HG03354 (cell line): Measurements from ENCODE around the gene MYOZ2.

Source experiments
- ATAC-seq: cut with Tn5 transposase; IDR thresholded peaks from one replicate; pipeline ENCODE4 v1.9.1; 2021; ENCODE audit warnings: mild to moderate bottlenecking; ENCODE audit not compliant: unreplicated experiment, poor library complexity, severe bottlenecking

The MYOZ2 gene

DNA sequence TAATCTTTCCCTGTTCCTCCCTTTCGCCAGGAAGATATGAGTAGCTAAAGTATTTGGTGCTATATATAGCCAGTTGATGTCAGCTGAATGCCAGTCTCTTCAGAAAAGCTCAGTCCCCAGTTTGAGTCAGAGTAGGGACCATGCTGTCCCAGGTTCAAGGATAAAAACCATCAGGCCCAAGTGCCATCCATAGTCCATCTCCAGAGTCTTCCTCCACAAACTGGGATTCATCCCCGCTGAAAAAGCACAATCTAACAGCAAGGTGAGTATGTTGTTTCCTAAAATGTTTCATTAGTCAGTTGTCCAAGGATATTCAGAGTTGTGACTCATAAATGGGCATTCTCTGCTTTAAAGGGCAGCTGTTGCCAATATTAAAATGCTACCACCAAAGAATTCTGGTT, at the start of gene MYOZ2:
Gene MYOZ2 (plus strand): TSS at position 112 of the 401 bp plus-strand sequence. CDS start 694 bp downstream, outside the sequence.
- ATAC-seq = no peak

DNA sequence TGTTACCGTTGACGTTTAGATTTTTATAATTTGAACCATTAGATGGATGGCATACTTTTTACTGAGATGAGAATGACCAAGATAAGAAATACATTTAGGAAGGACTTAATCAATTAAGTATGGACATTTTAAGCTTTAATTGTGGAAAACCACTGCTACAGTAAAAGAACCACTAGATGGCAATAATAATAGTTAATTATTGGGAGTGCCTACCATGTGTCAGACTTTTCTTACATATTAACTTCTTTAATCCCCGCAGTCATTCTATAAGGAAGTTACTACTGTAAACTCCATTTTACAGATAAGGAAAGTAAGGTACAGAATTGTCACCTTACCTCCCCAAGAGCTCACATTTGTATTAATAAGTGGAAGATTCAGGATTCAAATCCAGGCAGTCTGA, 48.5 kb upstream of the MYOZ2 start:
- ATAC-seq = no peak

DNA sequence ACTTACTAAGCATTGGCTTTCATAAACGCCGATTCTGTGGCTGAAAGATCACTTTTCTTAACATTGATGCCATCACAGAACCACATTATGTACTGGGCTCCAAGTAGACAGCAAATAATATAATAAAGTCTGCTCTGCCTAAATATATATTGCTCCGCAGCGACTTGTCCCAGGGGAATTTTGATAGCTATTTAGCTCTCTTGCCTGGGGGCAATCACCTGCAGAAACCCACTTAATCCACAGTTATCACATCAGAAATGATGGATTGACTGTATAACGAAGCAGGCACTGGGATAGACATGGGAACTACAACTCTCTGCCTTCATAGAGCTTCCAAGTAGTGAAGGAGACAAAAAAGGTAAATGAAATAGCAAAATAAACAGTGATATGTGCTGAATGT, 48.0 kb upstream of the MYOZ2 start:
- ATAC-seq = no peak

DNA sequence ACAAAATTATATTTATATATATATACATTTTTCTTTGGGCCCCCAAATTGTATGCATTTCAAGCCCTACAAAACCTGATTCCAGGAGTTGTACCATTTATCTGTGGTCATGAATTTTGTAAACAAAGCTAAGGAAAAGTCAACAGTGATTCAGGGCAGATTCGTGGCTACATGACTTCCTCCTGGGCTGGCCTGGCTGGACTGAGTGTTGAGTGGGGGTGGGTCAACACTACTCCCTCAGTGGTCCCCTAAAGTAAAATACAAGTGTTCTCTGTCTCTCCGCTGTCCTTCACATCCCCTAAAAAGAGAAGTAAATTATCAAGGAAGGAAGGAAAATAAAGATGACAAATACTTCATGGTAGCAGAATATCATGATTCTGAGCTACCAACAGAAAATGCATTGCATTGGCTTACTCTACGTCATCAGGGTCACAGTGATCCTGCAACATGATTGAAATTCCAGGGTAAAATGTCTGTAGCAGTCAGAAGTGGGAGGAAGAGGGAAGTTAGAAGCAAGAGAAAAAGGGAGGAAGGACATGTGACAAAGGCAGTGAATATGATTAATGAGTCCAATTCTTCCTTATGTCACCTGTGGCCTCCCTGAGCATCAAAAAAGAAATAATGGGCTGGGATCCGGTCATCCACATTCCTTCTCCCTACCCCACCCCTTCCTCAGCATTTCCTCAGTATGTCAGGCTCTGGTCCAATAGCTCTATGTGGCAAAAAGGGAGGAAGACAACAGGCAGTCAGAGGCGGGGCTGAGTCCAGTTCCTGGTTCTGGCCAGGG, 42.4 kb upstream of the MYOZ2 start:
- ATAC-seq = no peak

DNA sequence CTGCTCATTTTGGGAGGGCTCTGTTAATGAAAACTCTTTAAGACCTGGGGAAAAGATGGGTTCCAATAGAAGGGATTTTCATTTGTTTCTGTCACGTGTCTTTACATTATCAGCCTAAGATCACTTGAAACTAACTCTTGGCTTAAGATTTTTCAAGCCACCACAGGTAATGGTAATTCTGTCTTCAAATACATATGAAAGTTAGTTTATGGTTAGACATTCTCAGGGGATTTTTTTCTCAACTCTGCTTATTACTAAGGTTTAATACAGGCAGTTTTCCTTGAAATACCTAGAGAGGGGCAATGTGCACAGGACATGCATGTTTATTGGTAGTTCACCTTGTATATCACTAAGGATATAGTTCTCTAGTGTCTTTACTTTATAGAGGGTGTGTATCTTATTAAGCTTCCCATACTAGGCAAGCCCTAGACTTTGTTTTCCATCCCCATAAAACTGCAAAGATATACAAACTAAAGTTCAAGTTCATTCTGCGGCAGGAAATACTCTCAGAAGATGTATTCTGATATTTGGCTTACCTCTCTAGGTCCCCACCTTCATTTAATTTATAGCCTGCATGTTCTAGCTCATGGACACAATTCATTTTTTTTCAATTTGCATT, 38.2 kb upstream of the MYOZ2 start:
- no peak for ATAC-seq

DNA sequence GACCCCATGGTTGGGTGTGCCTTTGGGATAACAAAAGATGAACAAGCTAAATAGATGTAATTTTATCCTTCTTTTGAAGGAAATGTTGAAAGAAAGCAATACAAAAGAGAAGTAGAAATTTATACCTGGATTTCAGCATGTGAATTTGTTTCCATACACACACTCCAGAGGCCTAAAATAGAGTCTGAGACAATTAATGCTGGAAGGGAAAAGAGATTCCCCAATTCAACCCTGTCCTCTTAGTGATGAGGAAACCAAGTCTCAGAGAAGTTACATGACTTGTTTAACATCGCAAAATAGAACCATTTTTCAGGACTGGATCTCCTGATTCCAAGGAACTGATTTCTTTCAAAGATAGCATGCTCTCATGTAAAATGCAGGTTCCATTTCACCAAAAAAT, 37.3 kb upstream of the MYOZ2 start:
- ATAC-seq = no peak

DNA sequence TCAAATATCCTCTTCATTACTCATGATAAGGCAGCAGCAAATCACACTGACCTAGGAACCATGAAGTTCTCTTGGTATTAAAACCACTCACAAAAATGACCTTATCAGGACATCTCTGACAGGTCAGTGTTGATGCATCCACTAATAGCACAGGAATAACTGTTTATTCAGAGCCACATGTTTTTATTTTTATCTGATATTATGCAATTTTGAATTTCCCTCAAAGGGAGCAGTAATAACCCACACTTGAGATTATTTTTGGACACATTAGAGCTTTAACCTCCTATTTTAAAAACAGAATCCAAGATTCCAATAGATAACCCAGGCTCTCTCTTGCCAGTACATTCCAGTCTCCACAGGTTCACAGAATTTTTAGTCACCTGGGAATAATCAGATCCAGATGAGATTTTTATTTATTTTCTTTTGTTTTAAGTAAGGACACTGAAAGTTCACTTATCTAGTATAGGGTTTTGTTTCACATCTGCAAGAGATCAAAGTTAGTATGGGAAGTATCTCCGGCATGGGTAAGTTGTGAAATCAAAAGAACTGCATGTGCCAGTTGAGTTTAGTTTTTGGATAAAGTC, 36.3 kb upstream of the MYOZ2 start:
- ATAC-seq = no peak

DNA sequence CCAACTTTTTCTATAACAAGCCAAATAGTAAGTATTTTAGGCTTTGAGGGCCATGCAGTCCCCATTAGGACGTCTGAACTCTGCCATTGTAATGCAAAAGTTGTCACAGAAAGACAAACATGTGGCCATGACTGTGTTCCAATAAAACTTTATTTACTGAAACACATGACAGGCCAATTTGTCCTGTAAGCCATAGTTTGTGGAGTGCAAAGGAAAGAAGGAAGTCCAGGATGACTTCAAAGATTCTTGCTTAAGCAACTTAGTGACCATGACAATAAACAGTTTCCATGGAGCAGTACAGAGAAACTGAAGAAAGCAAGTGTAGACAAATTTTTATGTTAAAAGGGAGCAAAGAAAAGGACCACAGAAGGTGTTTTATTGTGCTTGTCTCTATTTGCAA, 35.0 kb upstream of the MYOZ2 start:
- ATAC-seq = no peak

DNA sequence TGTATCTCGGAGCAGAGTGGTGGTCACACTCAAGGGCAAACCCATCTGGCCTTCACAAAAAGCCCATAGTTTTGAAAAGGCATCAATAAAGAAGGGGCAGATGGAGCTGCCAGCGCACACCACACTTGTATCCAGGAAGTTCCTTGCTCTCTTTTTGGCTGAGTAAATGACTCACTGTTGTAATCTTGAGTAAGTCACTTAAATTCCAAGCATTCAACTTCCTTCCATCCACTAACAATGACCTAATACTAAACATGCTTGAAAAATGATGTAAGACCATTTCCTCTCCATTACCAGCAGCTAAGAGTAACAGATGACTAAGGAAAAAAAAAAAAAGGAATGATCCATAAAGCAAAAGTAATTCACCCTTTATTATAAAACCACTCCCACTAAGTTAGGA, 32.4 kb upstream of the MYOZ2 start:
- ATAC-seq = no peak

DNA sequence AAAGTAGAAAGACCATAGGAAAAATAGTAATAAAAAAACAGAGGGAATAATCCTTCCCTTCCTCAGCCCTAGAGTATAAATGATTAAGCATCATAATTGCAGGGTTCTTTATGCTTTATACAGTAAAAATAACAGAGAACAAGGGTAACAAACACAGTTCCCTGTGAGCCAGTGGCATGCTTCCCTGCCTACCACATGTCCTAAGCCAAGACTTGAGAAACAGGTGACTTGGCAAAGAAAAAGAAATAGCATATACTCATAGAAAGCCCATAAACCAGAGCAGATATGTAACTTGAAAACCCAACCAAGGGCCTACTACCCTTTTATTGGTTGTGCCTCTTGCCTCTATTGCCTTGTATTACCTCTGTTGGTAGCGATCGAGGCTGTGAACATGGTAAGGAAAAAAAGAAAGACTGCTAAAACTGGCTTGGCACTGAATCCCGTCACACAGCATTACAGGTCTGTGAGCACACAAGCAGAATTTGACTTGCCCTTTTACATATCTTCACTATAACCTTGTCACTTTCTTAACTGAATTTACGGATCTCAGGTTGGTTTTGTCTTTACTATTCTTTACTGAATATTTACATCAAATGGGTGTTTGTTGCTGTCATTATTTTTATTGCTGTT, 30.9 kb upstream of the MYOZ2 start:
- no peak for ATAC-seq

DNA sequence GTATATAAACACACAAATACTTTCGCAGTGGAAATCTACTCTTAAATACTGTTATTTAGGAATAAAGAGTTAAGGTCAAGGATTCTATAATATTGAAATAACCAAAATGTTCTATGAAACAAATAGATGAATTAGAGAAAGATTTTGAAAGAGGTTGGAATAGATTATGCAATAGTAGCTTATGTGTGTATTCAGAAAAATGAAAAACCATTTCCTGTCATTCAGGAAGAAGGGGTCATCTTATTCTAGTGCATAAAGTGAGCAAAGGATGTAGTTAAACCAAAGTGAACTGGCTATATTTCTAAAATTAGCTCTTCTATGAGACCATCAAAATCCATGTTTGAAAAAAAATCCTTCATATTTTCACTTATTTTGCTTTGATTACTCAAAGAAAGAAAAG, 30.0 kb upstream of the MYOZ2 start:
- no peak for ATAC-seq

DNA sequence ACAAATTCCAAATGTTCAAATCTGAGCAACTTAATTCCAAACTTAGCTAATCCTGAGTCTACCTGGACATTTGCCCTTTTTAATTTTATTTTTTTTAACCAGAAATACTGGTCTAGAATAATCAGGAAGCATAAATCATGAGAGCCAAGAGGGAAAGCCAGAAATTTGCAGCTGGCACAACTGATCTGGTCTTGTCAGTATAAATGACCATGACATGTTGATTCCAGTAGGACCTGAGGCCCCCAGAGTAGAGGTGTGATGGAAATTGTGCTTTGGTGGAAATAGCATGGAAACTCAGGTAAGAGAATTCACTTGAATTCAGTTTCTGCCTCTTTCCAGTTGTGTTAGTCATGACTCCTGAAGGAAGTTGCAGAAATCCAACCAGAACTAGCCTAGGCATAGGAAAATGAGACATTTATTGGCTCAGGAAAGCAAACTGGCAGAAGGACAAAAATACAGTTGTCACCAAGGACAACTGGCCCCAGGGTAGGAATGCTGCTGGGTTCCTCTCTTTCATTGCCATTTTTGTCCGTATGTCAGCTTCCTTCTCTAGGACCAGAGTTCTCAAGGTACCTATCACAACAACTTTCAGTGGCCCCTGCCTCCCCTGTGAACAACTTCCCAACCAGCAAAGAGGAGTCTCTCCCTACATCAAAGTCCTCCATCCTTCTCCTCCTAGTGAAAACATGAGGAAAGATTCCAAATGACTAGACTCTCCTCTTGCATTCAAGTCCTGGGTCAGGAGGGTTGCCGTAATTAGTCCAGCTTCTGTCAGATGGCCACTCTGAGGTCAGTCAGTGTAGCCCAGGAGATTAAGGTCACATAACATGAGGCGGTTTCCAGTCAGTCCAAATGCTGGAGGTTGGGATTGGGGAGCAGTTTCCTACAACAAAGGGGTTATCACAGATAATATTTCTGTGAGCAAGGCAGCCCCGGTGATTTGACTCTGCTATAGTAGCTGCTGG, 29.3 kb upstream of the MYOZ2 start:
- no peak for ATAC-seq

DNA sequence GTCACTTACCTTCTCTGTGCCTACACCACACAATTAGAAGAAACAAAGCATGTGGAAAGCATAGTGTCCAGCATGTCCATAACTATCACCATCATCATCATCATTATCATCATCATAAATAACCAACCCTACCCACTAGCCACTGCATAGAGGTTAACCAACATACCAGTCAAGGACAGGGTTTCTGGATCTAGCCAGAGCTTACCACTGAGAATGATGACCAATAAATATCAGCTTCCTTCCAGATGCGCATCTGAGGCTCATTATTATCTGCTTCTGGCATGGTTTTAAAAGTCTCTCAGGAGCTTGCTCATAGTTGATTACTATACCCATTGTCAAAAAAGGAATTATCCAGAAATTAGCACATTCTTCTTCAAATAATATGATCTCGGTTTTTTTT, 25.5 kb upstream of the MYOZ2 start:
- no peak for ATAC-seq

DNA sequence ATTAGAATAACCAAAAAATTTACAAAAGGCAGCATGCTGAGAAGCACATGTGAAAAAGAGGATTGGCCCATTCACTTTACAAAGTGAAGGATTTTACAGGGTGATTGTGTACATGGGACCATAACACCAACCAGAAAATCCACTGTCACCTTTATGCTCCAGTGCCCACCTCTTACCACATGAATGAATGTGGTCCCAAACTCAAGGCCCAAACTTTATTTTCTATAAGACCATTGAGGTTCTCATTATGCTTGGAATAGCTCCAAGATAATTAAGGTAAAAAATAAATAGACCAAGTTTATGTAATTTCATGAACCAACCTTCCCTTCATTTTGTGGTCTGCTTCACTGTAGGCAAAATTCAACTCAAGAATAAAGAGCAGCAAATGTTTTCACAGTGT, 24.3 kb upstream of the MYOZ2 start:
- ATAC-seq = no peak

DNA sequence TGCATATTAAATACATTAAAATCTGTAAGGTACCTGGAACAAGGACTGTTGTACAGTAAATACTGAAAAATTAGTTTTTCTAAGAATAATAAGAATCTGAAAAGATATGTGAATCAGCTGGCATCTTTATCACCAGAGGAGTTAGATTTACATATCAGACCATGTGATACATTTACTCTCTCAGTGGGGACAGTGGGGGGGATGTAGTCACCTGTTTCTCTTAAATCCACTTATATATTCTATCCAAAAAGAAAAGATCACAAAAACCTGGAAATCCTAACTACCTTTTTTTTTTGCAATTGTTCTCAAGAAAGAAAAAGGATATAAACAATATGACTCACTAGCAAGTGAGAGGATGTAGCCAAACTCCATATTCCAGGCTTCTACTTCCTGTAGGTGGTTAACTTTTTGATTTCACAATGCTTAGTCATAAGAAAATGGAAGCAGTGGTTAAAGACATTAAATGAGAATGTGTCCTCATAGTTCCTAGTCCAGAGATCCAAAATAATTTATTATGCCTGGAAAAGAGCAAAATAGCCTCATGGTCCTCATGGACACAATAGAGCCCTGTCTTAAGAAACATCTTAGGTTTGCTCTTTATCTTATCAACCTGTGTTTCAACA, 22.5 kb upstream of the MYOZ2 start:
- no peak for ATAC-seq

DNA sequence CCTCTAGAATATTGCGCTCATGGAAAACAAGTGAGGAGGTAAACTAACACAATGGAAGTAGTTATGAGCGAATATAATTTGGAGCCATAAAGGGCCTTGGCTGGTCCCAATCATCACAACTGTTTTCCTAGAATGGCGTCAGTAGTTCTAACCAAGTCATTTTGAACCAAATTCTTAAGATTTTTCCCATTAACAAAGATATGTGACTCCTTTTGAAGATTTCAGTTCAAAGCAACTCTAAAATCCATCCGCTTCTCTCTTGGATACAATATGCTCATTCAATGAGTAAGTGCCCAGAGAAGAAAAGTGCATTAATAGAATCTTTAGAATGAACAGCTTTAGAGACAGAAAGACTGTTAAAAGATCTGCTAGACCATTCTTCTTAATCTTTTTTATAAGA, 19.6 kb upstream of the MYOZ2 start:
- ATAC-seq = no peak

DNA sequence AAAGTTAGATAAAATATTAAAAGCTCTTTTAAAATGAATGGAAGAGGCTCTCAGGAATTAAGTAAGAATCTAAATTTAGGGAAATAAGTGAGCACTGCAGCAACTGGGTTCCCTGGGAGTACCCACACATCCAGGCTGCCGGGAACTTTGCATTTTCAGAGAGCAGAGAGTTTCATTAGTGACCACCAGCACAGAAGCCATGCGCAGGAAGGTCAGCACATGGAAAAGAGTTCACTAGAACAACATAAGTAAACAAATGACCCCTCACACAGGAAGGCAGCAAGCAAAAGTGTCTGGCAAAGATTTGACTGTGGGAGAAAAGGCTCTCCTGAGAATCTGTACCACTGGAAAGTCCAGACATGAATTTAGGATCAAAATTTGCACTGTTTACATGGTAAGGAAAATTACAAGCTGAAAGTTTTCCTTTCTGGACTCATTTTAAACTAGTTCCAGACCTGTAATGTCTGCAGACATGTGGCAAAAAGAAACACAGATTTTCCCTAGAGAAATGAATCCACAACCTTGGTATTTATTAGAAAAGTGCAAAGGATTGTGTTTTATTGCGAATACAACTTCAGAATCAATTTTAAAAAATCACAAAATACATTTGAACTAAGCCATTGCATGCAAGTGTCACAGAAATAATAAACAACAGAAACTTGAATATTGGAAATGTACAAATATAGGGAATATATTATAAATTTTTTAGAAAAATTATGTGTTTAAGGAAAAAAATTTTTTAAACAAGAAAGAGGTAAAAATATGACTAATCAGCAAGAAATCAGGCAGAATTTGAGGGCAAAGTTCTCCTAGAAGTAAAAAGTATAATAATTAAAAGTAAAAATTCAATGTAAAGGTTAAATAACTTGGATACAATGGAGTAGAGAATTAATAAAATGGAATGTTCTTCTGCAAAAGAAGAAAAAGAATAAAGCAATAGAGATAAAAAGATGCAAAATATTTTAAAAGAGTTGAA, 18.4 kb upstream of the MYOZ2 start:
- ATAC-seq = no peak

DNA sequence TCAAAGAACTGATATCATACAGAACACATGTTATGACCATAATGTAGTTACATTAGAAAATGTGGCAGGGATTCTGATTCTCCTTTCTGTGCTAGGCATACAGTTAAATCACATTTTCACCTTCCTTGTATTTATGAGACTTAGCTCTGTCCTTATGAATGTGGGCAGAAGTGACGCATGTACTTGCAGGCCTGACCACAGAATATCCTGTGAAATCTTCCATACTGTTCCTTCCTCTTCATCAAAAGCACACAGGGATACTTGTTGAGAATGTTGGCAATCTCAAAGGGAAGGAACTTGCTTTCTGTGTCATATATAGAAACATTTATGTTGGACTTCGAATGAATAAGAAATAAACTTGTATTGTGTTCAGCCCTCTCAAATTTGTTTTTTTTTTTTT, 17.2 kb upstream of the MYOZ2 start:
- no peak for ATAC-seq
